Subcutaneous adipose tissue (tissue), 4 donors: Measurements from ENCODE around the gene COL16A1. TPM values are rescaled to one million over a fixed set of nuclear protein-coding genes. Genes with fewer than 3 reads are reported as not detected.

Experiments used
- total RNA-seq, 4 donors: library from RNA; depleted of rRNA; stranded (reverse); fragments of >200 nt; gene quantifications; one replicate each; pipeline ENCODE4 v1.1.0, GENCODE V29; 2016
- TF ChIP-seq, protein P1 (sequence below): fragments of 450-650 bp; IDR thresholded peaks from one replicate; pipeline ENCODE4 v1.5.1; 2016; ENCODE audit warnings: low read depth, mild to moderate bottlenecking, control low read depth, antibody characterized with exemption, moderate library complexity

Gene COL16A1
- total RNA-seq, 4 donors from 2014 or later = 24.0 to 79.1 (median 55.0) TPM

- TF ChIP-seq, protein P1, sequence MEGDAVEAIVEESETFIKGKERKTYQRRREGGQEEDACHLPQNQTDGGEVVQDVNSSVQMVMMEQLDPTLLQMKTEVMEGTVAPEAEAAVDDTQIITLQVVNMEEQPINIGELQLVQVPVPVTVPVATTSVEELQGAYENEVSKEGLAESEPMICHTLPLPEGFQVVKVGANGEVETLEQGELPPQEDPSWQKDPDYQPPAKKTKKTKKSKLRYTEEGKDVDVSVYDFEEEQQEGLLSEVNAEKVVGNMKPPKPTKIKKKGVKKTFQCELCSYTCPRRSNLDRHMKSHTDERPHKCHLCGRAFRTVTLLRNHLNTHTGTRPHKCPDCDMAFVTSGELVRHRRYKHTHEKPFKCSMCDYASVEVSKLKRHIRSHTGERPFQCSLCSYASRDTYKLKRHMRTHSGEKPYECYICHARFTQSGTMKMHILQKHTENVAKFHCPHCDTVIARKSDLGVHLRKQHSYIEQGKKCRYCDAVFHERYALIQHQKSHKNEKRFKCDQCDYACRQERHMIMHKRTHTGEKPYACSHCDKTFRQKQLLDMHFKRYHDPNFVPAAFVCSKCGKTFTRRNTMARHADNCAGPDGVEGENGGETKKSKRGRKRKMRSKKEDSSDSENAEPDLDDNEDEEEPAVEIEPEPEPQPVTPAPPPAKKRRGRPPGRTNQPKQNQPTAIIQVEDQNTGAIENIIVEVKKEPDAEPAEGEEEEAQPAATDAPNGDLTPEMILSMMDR = no peak
These were observed 8.8 kb upstream of the COL16A1 start for GRCh38 chr1:31712630-31713029.

DNA sequence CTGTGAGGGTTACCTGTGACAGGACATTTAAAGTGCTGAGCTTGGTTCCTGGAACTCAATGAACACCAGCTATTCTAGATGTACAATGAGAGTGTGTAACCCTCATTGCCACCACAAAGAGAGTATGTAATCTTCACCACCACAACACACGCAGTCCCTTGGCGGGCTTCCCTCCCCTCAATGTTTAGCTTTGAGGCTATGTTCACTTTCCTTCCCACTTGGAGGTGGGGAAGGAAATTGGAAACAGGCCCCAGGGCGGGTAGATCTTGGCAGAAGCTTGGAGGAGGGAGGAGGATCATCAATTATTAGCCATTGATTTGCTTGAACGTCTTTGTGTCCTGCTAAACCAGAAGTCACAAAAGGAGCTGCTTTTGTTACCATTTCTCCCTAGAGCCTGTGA lies 8.3 kb upstream of the COL16A1 start:
- TF ChIP-seq, protein P1 = no peak

- TF ChIP-seq, protein P1 = no peak
These were observed 4.5 kb upstream of the COL16A1 start for GRCh38 chr1:31708324-31708723.

DNA sequence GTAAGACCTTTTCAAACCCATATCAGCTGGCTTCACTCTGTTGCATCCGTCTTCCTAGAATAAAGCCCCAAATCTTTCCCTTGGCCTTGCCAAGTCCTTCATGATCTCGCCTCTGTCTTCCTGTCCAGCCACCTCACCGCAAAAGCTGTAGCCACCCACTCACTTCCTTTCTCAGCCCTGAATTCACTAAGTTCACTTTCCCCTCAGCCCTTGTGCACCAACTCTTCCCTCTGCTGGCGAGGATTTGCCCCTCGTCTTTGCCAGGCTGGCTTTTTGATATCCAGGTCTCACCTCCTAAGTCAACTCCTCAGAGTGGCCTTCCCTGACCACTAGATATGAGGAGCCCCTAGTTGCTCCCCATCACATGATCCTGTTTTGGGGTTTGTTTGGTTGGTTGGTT lies 3.9 kb upstream of the COL16A1 start:
- TF ChIP-seq, protein P1 = no peak

DNA sequence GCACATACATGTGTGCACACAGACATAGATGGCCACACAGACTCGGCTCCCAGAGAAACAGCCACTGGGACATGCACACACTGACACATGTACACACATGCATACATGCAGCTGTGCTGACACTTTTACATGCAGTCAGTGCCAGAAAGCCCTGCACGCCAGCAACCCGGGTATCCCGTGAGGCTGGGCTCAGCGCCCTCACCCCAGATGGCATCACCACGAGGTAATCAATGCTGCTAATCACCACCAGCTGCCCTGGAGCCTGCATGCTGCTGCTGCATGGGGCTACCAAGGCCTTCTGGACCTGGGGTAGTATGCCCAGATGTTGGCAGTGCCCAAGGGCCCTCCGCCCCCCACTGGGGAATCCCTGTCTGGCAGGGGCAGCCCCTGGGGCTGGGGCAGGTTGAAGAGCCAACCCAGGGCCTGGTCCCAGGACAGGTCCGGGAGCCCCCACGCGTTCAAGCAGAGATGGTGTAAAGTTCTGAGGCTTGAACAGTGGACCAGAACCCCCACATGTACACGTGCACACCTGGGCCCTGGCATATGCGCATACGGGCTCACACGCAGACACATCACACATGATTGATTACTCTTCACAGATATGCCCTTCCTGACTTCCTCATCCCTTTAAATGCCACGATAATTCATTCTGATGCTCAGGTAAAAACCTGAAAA lies 2.7 kb upstream of the COL16A1 start:
- TF ChIP-seq, protein P1 = no peak

DNA sequence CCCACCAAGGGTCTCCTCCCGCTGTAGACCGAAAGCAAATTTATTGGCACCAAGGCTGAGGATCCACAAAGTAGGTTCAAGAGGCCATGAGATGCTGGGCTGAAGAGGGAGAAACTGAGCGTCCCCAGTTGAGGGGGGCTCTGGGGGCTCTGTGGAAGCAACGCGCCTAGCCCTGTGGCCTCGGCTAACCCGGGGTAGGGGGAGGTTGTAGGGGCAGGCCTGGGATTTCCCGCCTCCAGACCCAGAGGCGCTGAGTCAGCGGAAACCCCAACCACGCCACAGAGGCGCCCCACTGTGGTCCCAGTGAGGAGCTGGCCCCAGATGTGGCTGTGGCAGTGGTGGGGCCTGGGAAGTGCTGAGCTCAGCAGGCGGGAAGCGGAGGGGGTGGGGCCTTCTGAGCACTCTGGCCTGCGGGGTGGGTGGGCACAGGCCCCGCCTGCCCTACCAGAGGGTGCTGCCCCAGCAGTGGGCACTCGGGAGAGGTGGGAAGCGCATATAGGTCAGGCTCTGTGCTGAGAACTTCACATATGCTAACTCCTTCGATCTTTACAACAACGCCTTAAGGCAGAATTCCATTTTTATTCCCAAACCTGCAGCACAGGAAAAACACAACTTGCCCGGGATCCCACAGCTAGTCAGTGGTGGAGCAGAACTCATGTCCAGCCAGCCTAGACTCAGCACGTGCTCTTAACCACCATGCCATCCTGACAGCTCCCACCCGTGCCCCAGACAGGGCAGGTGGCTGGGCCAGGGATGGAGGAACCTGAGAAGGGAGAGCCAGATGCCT lies 1.5 kb upstream of the COL16A1 start:
- TF ChIP-seq, protein P1 = no peak

- TF ChIP-seq, protein P1 = no peak
These were observed 658 bp upstream of the COL16A1 start for GRCh38 chr1:31704271-31705079.
